Measurements from ENCODE around the gene SUSD1. TPM values are rescaled to one million over a fixed set of nuclear protein-coding genes. Genes with fewer than 3 reads are reported as not detected.
A peak's percentile ranks its signal among the peaks of the same experiment; 100 is the strongest.

Gene SUSD1
- total RNA-seq, 2 donors from 2014 or later = 7.8 to 7.9 TPM

DNA sequence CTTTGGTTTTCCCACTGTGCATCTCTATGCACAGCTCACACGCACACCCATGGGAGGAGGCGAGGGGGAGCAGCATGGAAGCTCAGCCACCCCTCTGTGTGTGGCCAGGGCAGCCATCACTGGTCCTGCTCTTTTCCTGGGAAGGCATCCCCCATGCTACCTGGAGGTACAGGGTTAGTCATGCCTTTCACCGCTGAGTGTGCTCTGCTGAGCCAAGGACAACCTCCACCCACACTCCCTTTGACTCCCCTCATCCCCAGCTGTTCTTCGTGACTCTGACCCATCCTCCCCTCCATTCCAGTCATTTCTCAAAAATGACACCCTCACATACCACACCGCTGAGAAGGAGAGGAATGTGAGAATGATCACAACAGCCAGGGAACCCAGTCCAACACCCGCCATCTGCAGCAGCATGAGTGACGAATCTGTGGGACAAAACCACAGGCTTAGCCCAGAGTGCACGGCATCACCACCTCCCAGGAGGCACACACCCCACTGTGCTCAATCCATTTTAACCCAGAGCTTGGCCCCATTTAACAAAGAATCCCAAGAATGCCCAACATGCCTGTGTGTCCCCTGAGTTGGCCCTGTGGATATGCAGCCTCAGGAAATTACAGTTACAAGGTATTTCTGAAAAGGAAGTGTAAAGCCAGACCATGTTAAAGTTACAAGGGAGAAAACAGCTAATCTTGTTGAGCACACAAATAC is 133.4 kb downstream of the SUSD1 start:
- Histone ChIP-seq H3K4me3 (no peak overlapping the region), H3K4me1 (no peaks in the 10 kb centered on the region), H3K27me3 (no peaks in the 10 kb centered on the region), H3K36me3 (replicated peaks in 1 of 2; ENCODE audit: insufficient read depth in 1 of 2, low read depth in 2 of 2) (no peaks in the 10 kb centered on the region), H3K9me3 (no peaks in the 10 kb centered on the region), H3K27ac (peak overlapping the region in 2 of 4 donors; percentile 50 to 53)
- DNase-seq = peak; percentile 29 to 66 (median 38)
- peak; percentile 86 for ATAC-seq
- TF ChIP-seq, protein P1, sequence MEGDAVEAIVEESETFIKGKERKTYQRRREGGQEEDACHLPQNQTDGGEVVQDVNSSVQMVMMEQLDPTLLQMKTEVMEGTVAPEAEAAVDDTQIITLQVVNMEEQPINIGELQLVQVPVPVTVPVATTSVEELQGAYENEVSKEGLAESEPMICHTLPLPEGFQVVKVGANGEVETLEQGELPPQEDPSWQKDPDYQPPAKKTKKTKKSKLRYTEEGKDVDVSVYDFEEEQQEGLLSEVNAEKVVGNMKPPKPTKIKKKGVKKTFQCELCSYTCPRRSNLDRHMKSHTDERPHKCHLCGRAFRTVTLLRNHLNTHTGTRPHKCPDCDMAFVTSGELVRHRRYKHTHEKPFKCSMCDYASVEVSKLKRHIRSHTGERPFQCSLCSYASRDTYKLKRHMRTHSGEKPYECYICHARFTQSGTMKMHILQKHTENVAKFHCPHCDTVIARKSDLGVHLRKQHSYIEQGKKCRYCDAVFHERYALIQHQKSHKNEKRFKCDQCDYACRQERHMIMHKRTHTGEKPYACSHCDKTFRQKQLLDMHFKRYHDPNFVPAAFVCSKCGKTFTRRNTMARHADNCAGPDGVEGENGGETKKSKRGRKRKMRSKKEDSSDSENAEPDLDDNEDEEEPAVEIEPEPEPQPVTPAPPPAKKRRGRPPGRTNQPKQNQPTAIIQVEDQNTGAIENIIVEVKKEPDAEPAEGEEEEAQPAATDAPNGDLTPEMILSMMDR (IDR thresholded peaks at IDR 0.05) = no peak
- TF ChIP-seq POLR2A (IDR thresholded peaks at IDR 0.05) = no peak
- 69 to 79% methylated on average over 5 to 8 of the region's 8 CpGs for WGBS, 2 donors
- intact Hi-C loops (cut with DNase I) = no loop called here

DNA sequence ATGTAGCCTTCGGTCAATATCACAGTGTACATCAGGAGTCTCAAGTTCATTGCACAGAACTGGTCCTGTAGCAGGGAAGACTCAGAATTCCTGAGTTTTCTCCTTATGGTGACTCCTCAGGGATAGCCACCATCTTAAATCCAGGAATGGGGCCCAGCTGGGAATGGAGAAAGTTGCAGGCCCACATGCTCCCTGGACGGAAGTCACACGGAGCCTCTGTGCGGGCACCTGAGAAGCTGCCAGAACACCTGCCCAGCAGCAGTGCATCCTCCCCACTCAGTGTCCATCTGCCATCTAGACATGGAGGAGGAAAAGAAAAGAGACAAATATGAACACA is 133.9 kb downstream of the SUSD1 start:
- 75 to 93% methylated on average over 1 to 4 of the region's 4 CpGs for WGBS, 2 donors
- Histone ChIP-seq H3K4me1 (no peaks in the 10 kb centered on the region), H3K9me3 (no peaks in the 10 kb centered on the region), H3K27me3 (no peaks in the 10 kb centered on the region), H3K36me3 (replicated peaks in 1 of 2; ENCODE audit: insufficient read depth in 1 of 2, low read depth in 2 of 2) (no peaks in the 10 kb centered on the region), H3K27ac (peak overlapping the region in 2 of 4 donors; percentile 38 to 53), H3K4me3 (no peak overlapping the region)
- TF ChIP-seq, protein P1 (IDR thresholded peaks at IDR 0.05) = no peak
- no peak for TF ChIP-seq POLR2A (IDR thresholded peaks at IDR 0.05)
- no peak for ATAC-seq
- intact Hi-C loops (cut with DNase I) = no loop called here
- no peak for DNase-seq

DNA sequence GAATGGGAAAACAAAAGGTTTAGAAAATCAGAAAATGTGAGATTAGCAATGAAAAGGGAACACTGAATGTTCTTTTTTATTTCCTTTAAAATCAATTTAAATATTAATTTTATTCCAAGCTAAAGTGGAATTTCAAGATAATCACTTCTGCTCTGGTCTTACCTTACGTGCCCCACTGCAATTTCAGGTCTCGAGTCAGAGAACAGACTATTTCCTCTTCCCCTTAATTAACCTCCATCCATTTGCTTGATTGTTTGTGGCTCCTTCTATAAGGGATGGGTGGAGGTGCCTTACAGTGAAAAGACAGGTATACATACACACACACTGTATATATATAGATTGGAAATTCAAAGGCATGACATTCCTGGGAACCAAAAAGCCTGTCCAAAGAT is 137.1 kb downstream of the SUSD1 start:
- intact Hi-C loops (cut with DNase I) = no loop called here
- TF ChIP-seq POLR2A (IDR thresholded peaks at IDR 0.05) = no peak
- TF ChIP-seq, protein P1 (IDR thresholded peaks at IDR 0.05) = no peak
- no peak for ATAC-seq

DNA sequence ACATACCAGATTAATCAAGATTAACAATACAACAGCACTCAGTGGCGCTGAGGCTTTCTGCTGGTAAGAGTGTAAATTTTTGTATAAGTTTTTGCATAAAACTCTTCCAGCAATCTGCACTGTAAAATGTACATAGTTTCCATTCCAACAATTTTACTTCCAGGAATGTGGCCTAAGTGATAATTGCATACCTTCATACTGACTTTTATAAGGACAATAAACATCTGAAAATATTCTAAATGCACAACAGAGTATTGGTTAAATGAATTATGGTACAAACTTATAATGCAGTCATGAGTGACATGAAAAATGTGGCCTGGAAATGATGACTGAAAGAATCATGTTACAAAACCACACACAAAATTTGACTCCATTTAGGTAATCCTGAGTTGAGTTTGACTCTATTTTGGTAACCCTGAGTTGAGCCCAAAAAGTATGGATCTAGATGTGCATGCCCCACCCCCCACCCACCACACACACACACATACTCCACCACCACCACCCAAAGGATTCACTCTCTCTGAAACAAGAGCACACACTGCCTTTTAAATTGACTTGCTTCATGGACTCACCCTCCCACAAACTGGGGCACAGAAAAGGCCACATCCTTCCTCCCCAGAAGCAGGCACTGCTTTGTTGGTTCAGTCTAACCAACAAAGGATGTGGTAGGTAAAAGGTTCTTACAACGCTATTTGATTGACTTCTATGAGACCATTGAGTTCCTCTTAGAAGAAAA is 137.6 kb downstream of the SUSD1 start:
- no peak overlapping the region for H3K4me3 ChIP-seq
- intact Hi-C loops (cut with DNase I) = no loop called here
- peaks cover 8% of the 10 kb centered on the region for H3K4me1 ChIP-seq
- no peak for TF ChIP-seq POLR2A (IDR thresholded peaks at IDR 0.05)
- TF ChIP-seq, protein P1 (IDR thresholded peaks at IDR 0.05) = no peak
- no peak overlapping the region for H3K27ac ChIP-seq
- ATAC-seq (no peak), DNase-seq (no peak)
- no peaks in the 10 kb centered on the region for H3K27me3 ChIP-seq
- no peaks in the 10 kb centered on the region for H3K36me3 ChIP-seq (replicated peaks in 1 of 2; ENCODE audit: insufficient read depth in 1 of 2, low read depth in 2 of 2)
- H3K9me3 ChIP-seq = no peaks in the 10 kb centered on the region
- 76 to 87% methylated on average over 2 of the region's 2 CpGs for WGBS, 2 donors

More for the DNA sequence above, 137.1 kb downstream of the SUSD1 start:
- no peak overlapping the region for H3K4me3 ChIP-seq
- no peaks in the 10 kb centered on the region for H3K36me3 ChIP-seq (replicated peaks in 1 of 2; ENCODE audit: insufficient read depth in 1 of 2, low read depth in 2 of 2)
- H3K27ac ChIP-seq = no peak overlapping the region
- DNase-seq = no peak
- H3K4me1 ChIP-seq = peaks cover 8% of the 10 kb centered on the region
- no peaks in the 10 kb centered on the region for H3K27me3 ChIP-seq
- H3K9me3 ChIP-seq = no peaks in the 10 kb centered on the region
- 87 to 92% methylated on average over 2 of the region's 2 CpGs for WGBS, 2 donors

All from body of pancreas (tissue), 4 donors.